Activated CD4-positive, alpha-beta T cell treated with anti-CD3 and anti-CD28 coated beads, Interleukin-2, amount 10 ng/mL, durations not matched to agents 7 days and 5 days (primary cell): Measurements from ENCODE around the gene CAVIN4. TPM values are rescaled to one million over a fixed set of nuclear protein-coding genes. Genes with fewer than 3 reads are reported as not detected.

Experiments used
- CTCF ChIA-PET: fragments of 350-600 bp; sonication (Branson Sonifier 250); formaldehyde crosslinking; loops from one replicate; lab custom pipeline; 2021; ENCODE audit warnings: antibody characterized with exemption; lab: Charles Lee
- POLR2A ChIA-PET: fragments of 350-600 bp; sonication (Branson Sonifier 250); formaldehyde crosslinking; loops from one replicate; lab custom pipeline; 2021; ENCODE audit warnings: antibody characterized with exemption; lab: Charles Lee
- DNase-seq: peaks from one replicate; pipeline ENCODE4 v3.0.0-alpha.2; 2020
- H3K27ac Mint-ChIP-seq: one replicate; pipeline ENCODE4 v1.8.0; 2021; ENCODE audit warnings: mild to moderate bottlenecking, moderate library complexity, mixed read lengths
- H3K27me3 Mint-ChIP-seq: one replicate; pipeline ENCODE4 v1.8.0; 2021; ENCODE audit warnings: mixed read lengths
- H3K36me3 Mint-ChIP-seq: one replicate; pipeline ENCODE4 v1.8.0; 2021; ENCODE audit warnings: low read depth, mixed read lengths
- H3K4me1 Mint-ChIP-seq: one replicate; pipeline ENCODE4 v1.8.0; 2021; ENCODE audit warnings: mixed read lengths
- H3K4me3 Mint-ChIP-seq: one replicate; pipeline ENCODE4 v1.8.0; 2021; ENCODE audit warnings: mild to moderate bottlenecking, moderate library complexity, mixed read lengths
- H3K9me3 Mint-ChIP-seq: one replicate; pipeline ENCODE4 v1.8.0; 2021; ENCODE audit warnings: mixed read lengths
- total RNA-seq, 2 experiments: library from RNA; stranded (reverse); gene quantifications; one replicate each; pipeline ENCODE4 v1.2.3, GENCODE V29; 2021

The CAVIN4 gene
- total RNA-seq, 2 experiments from 2014 or later = 0.10 to 0.12 TPM

- H3K4me3 Mint-ChIP-seq = no peak overlapping the region
- POLR2A ChIA-PET = no interaction called here
- DNase-seq = no peak
- CTCF ChIA-PET = no interaction called here
- no peaks in the 10 kb centered on the region for H3K4me1 Mint-ChIP-seq
- H3K9me3 Mint-ChIP-seq = no peaks in the 10 kb centered on the region
- H3K36me3 Mint-ChIP-seq = no peaks in the 10 kb centered on the region
- peaks cover 2% of the 10 kb centered on the region for H3K27me3 Mint-ChIP-seq
- no peak overlapping the region for H3K27ac Mint-ChIP-seq
Measured at GRCh38 chr9:100579665-100580064, 1.8 kb downstream of the CAVIN4 start.

GRCh38 chr9:100580257-100580656, 2.4 kb downstream of the CAVIN4 start:
- Mint-ChIP-seq H3K4me3 (no peak overlapping the region), H3K9me3 (no peaks in the 10 kb centered on the region), H3K27ac (no peak overlapping the region), H3K27me3 (peaks cover 2% of the 10 kb centered on the region), H3K4me1 (no peaks in the 10 kb centered on the region), H3K36me3 (no peaks in the 10 kb centered on the region)
- ChIA-PET POLR2A (no interaction called here), CTCF (no interaction called here)
- DNase-seq = no peak

GRCh38 chr9:100581081-100581480, 3.2 kb downstream of the CAVIN4 start:
- no peaks in the 10 kb centered on the region for H3K9me3 Mint-ChIP-seq

GRCh38 chr9:100581661-100582060, 3.8 kb downstream of the CAVIN4 start:
- no peak overlapping the region for H3K27ac Mint-ChIP-seq
- H3K27me3 Mint-ChIP-seq = peaks cover 2% of the 10 kb centered on the region
- ChIA-PET CTCF (interaction anchor here (1.2 to 1.5 kb wide), 2 partner anchors 14 to 20 kb away, joined by 3 to 4 read pairs; no protein-coding TSS in a partner anchor), POLR2A (no interaction called here)
- H3K36me3 Mint-ChIP-seq = no peaks in the 10 kb centered on the region
- no peak for DNase-seq
- no peak overlapping the region for H3K4me3 Mint-ChIP-seq
- no peaks in the 10 kb centered on the region for H3K9me3 Mint-ChIP-seq
- H3K4me1 Mint-ChIP-seq = no peaks in the 10 kb centered on the region

More at GRCh38 chr9:100581081-100581480, 3.2 kb downstream of the CAVIN4 start:
- Mint-ChIP-seq H3K27me3 (peaks cover 2% of the 10 kb centered on the region), H3K36me3 (no peaks in the 10 kb centered on the region), H3K27ac (no peak overlapping the region), H3K4me1 (no peaks in the 10 kb centered on the region), H3K4me3 (no peak overlapping the region)
- ChIA-PET POLR2A (no interaction called here), CTCF (interaction anchor here (1.2 to 1.5 kb wide), 2 partner anchors 15 to 21 kb away, joined by 3 to 4 read pairs; no protein-coding TSS in a partner anchor)
- DNase-seq = no peak

GRCh38 chr9:100583014-100583802, 5.3 kb downstream of the CAVIN4 start:
- POLR2A ChIA-PET = no interaction called here
- no peaks in the 10 kb centered on the region for H3K9me3 Mint-ChIP-seq
- CTCF ChIA-PET = no interaction called here
- no peaks in the 10 kb centered on the region for H3K4me1 Mint-ChIP-seq
- no peaks in the 10 kb centered on the region for H3K36me3 Mint-ChIP-seq
- peaks cover 2% of the 10 kb centered on the region for H3K27me3 Mint-ChIP-seq
- no peak for DNase-seq
- H3K27ac Mint-ChIP-seq = no peak overlapping the region
- H3K4me3 Mint-ChIP-seq = no peak overlapping the region

- POLR2A ChIA-PET = no interaction called here
Measured at GRCh38 chr9:100584951-100585350, 7.1 kb downstream of the CAVIN4 start.

DNA sequence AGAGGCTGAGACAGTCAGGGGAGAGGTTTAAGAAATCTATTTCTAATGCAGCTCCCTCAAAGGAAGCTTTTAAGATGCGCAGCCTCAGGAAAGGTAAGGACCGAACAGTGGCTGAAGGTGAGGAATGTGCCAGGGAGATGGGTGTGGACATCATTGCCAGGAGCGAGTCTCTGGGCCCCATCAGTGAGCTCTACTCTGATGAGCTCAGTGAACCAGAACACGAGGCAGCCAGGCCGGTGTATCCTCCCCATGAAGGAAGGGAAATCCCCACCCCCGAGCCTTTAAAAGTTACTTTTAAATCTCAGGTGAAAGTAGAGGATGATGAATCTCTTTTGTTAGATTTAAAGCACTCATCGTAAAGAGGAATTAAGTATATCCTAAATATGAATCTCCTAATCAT, 8.2 kb downstream of the CAVIN4 start:
- no peaks in the 10 kb centered on the region for H3K4me1 Mint-ChIP-seq
- ChIA-PET CTCF (no interaction called here), POLR2A (no interaction called here)
- H3K9me3 Mint-ChIP-seq = no peaks in the 10 kb centered on the region
- H3K36me3 Mint-ChIP-seq = no peaks in the 10 kb centered on the region
- DNase-seq = no peak
- no peak overlapping the region for H3K27ac Mint-ChIP-seq
- H3K4me3 Mint-ChIP-seq = no peak overlapping the region
- H3K27me3 Mint-ChIP-seq = peaks cover 2% of the 10 kb centered on the region

More at GRCh38 chr9:100584951-100585350, 7.1 kb downstream of the CAVIN4 start:
- H3K9me3 Mint-ChIP-seq = no peaks in the 10 kb centered on the region
- no peak for DNase-seq
- CTCF ChIA-PET = interaction anchor here (1.3 kb wide), 1 partner anchor 12 kb away, joined by 3 read pairs; no protein-coding TSS in a partner anchor
- H3K27ac Mint-ChIP-seq = no peak overlapping the region
- H3K27me3 Mint-ChIP-seq = peaks cover 2% of the 10 kb centered on the region
- H3K4me3 Mint-ChIP-seq = no peak overlapping the region
- H3K36me3 Mint-ChIP-seq = no peaks in the 10 kb centered on the region
- no peaks in the 10 kb centered on the region for H3K4me1 Mint-ChIP-seq

- no peak for DNase-seq
- no peak overlapping the region for H3K4me3 Mint-ChIP-seq
- no peak overlapping the region for H3K27ac Mint-ChIP-seq
- H3K4me1 Mint-ChIP-seq = no peaks in the 10 kb centered on the region
- H3K27me3 Mint-ChIP-seq = no peaks in the 10 kb centered on the region
- H3K36me3 Mint-ChIP-seq = no peaks in the 10 kb centered on the region
- H3K9me3 Mint-ChIP-seq = no peaks in the 10 kb centered on the region
- ChIA-PET CTCF (no interaction called here), POLR2A (no interaction called here)
Measured at GRCh38 chr9:100587375-100587774, 9.5 kb downstream of the CAVIN4 start.

DNA sequence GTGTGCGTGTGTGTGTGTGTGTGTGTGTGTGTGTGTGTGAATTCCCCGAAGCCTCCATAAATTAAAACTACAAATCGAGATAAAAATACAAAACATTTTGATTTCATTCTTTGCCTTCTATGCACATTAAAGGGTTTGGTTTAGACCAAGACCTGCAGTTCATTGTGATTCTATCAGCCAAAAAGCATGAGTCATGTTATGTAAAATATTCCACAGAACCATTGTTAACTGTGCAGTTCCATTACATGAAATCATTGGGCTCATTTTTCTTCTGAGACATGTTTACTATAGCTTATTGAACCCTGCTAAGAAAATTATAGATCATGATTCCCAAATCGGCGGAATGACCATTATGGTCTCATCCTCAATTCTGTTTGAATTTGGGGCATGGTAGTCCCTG, 11.7 kb downstream of the CAVIN4 start:
- Mint-ChIP-seq H3K9me3 (no peaks in the 10 kb centered on the region), H3K27me3 (no peaks in the 10 kb centered on the region), H3K4me3 (no peak overlapping the region), H3K36me3 (no peaks in the 10 kb centered on the region), H3K27ac (no peak overlapping the region), H3K4me1 (no peaks in the 10 kb centered on the region)
- CTCF ChIA-PET = interaction anchor here (1.2 kb wide), 1 partner anchor 265 kb away, joined by 3 read pairs; no protein-coding TSS in a partner anchor
- POLR2A ChIA-PET = no interaction called here
- no peak for DNase-seq

DNA sequence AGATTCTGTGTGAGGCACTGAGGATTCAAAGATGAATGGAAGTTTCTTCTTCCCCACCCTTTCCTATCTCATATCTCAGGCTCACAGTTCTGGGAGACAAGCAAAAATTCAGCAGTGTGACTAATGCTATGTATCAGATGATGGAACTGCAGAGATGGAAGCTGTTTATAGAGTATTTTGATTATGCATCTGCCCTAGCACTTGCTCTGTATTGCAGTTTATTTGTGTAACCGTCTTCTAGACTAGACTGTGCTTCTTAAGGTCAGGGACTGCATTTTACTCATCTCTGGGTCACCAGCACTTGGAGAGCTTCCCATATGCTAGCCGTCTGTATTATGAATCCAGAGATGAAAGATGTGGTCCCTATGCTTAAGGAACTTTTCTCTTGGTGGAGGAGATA, 12.6 kb downstream of the CAVIN4 start:
- Mint-ChIP-seq H3K36me3 (no peaks in the 10 kb centered on the region), H3K27ac (no peak overlapping the region), H3K9me3 (no peaks in the 10 kb centered on the region), H3K4me3 (no peak overlapping the region), H3K4me1 (no peaks in the 10 kb centered on the region), H3K27me3 (no peaks in the 10 kb centered on the region)
- POLR2A ChIA-PET = no interaction called here
- DNase-seq = no peak
- CTCF ChIA-PET = interaction anchor here (1.2 to 2.0 kb wide), 2 partner anchors 11 to 266 kb away, joined by 3 to 6 read pairs; no protein-coding TSS in a partner anchor

DNA sequence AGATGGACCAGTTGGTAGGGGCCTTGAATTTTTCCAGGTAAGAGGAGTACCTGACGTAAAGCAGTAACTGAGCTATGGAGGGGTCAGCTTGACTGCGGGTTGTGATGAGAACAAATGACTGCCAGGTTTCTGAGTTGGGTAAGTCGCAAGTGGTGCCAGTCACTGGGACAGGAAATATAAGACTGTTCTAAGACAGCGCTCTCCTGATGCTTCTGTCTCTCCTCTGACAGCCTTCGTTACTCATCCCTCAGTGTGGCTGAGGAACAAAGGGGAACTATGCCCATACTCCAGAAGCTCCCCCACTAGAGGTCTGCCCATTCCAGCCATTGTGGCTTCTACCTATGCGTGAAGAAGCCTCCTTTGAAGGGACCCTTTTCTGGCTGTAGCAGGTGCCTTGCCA, 13.3 kb downstream of the CAVIN4 start:
- POLR2A ChIA-PET = no interaction called here
- CTCF ChIA-PET = interaction anchor here (2.0 kb wide), 1 partner anchor 11 kb away, joined by 6 read pairs; no protein-coding TSS in a partner anchor

DNA sequence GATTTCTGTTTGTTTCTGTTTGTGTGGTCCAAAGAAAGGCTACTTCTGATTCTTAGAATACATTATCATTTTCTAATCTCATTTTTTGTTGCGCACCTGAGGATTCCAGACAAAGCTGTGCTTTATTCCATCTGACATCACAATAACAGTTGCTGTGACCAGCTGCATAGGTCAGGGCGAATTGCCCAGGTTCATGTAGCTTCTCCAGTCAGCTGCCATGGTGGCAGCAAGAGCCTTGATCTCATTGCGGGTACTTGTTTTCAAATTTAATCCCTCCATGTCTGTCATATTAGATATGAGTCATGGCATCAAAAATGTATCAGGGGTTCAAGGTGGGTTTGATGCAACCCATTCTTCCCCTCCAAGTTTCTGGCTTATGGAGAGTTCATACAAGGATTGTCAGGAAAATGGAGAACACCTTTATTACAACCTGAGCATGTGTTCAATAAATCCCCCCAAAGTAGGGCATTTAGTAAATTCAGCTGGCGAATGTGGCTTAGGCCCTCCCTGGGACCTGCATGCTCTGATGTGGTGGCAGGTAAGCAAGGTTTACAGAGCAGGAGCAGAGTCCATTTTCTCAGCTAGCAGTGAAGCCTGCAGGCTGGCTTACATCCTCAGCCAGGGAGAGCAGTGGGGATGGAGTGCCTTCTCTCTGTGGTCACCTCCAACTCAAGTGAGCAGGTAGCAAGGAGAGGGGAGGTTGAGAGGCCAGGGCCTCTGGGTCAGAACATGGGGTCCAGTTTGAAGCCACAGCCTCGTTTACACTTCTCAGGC, 13.9 kb downstream of the CAVIN4 start:
- CTCF ChIA-PET = interaction anchor here (0.5 to 2.0 kb wide), 2 partner anchors 10 to 1270 kb away, joined by 3 to 6 read pairs; no protein-coding TSS in a partner anchor
- H3K4me1 Mint-ChIP-seq = no peaks in the 10 kb centered on the region
- no peak overlapping the region for H3K4me3 Mint-ChIP-seq
- H3K27me3 Mint-ChIP-seq = peaks cover 6% of the 10 kb centered on the region
- H3K36me3 Mint-ChIP-seq = no peaks in the 10 kb centered on the region
- H3K27ac Mint-ChIP-seq = no peak overlapping the region
- H3K9me3 Mint-ChIP-seq = no peaks in the 10 kb centered on the region
- no peak for DNase-seq
- POLR2A ChIA-PET = no interaction called here

More for the DNA sequence above, 13.3 kb downstream of the CAVIN4 start:
- Mint-ChIP-seq H3K4me1 (no peaks in the 10 kb centered on the region), H3K9me3 (no peaks in the 10 kb centered on the region), H3K4me3 (no peak overlapping the region), H3K27me3 (peaks cover 4% of the 10 kb centered on the region), H3K27ac (no peak overlapping the region), H3K36me3 (no peaks in the 10 kb centered on the region)
- no peak for DNase-seq
